IMR-90 (cell line): ENCODE measurements around the gene CRYBB2. TPM values are rescaled to one million over a fixed set of nuclear protein-coding genes. Genes with fewer than 3 reads are reported as not detected.

ENCODE experiments used
- ATAC-seq: fragments of 200-7000 bp; cut with Tn5 transposase; 2 replicates; pipeline ENCODE4 v1.9.1; 2020; ENCODE audit warnings: low read depth, mild to moderate bottlenecking, moderate library complexity
- BruUV-seq: library from RNA; stranded (reverse); fragments of 400-500 nt; replicated peaks from 2 replicates; lab custom pipeline; 2021; lab: Mats Ljungman, UMichigan
- CTCF ChIA-PET: fragments of 300-600 bp; formaldehyde crosslinking; extraction: SDS; loops from one replicate; lab custom pipeline; 2021; ENCODE audit warnings: antibody characterized with exemption; lab: Yijun Ruan, JAX
- POLR2A ChIA-PET: fragments of 300-600 bp; sonication (Branson Sonifier 250); formaldehyde crosslinking; loops from one replicate; lab custom pipeline; 2022; ENCODE audit warnings: antibody characterized with exemption; ENCODE audit not compliant: unreplicated experiment; lab: Charles Lee
- DNase-seq: peaks from one replicate; pipeline ENCODE4 v3.0.0; 2013
- H2AFZ ChIP-seq: replicated peaks from 2 replicates; pipeline ENCODE3; 2013; ENCODE audit warnings: low read length, mild to moderate bottlenecking; ENCODE audit not compliant: poor library complexity
- H2AK5ac ChIP-seq: 2 replicates; pipeline ENCODE4 v1.6.1; 2013; ENCODE audit warnings: low read depth, low read length, inconsistent platforms
- H2AK9ac ChIP-seq: replicated peaks from 2 replicates; pipeline ENCODE3; 2013; ENCODE audit warnings: mild to moderate bottlenecking, low read depth, low read length, moderate library complexity; ENCODE audit not compliant: poor library complexity
- H2BK120ac ChIP-seq: 2 replicates; pipeline ENCODE4 v1.6.1; 2013; ENCODE audit warnings: low read depth, low read length, inconsistent platforms
- H2BK15ac ChIP-seq: 3 replicates; pipeline ENCODE4 v1.6.1; 2013; ENCODE audit warnings: low read depth, low read length, inconsistent platforms
- H2BK20ac ChIP-seq: 2 replicates; pipeline ENCODE4 v1.6.1; 2013; ENCODE audit warnings: low read depth, mild to moderate bottlenecking, inconsistent platforms, low read length, moderate library complexity
- H2BK5ac ChIP-seq: 2 replicates; pipeline ENCODE4 v1.6.1; 2013; ENCODE audit warnings: mild to moderate bottlenecking, low read depth, low read length, inconsistent platforms; ENCODE audit not compliant: poor library complexity, severe bottlenecking
- H3K14ac ChIP-seq: replicated peaks from 2 replicates; pipeline ENCODE4 v1.6.1; 2013; ENCODE audit warnings: low read depth, low read length, inconsistent platforms
- H3K18ac ChIP-seq: 2 replicates; pipeline ENCODE4 v1.6.1; 2013; ENCODE audit warnings: low read depth, low read length, control low read depth
- H3K23ac ChIP-seq: 2 replicates; pipeline ENCODE4 v1.6.1; 2013; ENCODE audit warnings: low read depth, low read length, inconsistent platforms
- H3K27ac ChIP-seq: 2 replicates; pipeline ENCODE4 v1.5.1; 2013; ENCODE audit warnings: mild to moderate bottlenecking, control low read depth, low read length; ENCODE audit not compliant: insufficient read depth
- H3K27me3 ChIP-seq: 2 replicates; pipeline ENCODE4 v1.6.1; 2013; ENCODE audit warnings: low read length; ENCODE audit not compliant: control insufficient read depth, insufficient read depth
- H3K36me3 ChIP-seq: 2 replicates; pipeline ENCODE4 v1.6.1; 2013; ENCODE audit warnings: low read length, mixed read lengths; ENCODE audit not compliant: control insufficient read depth, insufficient read depth
- H3K4ac ChIP-seq: 2 replicates; pipeline ENCODE4 v1.6.1; 2013; ENCODE audit warnings: low read depth, low read length, inconsistent platforms
- H3K4me1 ChIP-seq: 2 replicates; pipeline ENCODE4 v1.6.1; 2013; ENCODE audit warnings: low read length, mixed read lengths; ENCODE audit not compliant: control insufficient read depth, insufficient read depth
- H3K4me2 ChIP-seq: 2 replicates; pipeline ENCODE4 v1.6.1; 2013; ENCODE audit warnings: low read depth, mild to moderate bottlenecking, control low read depth, low read length, moderate library complexity
- H3K4me3 ChIP-seq: 2 replicates; pipeline ENCODE4 v1.5.1; 2013; ENCODE audit warnings: low read depth, mild to moderate bottlenecking, control low read depth, low read length, moderate library complexity; ENCODE audit not compliant: insufficient read depth
- H3K56ac ChIP-seq: 2 replicates; pipeline ENCODE4 v1.6.1; 2013; ENCODE audit warnings: low read length, inconsistent platforms; ENCODE audit not compliant: insufficient read depth; ENCODE audit errors: extremely low read depth
- H3K79me1 ChIP-seq, 2 experiments: 2 replicates each; pipeline ENCODE4 v1.6.1; 2013; ENCODE audit warnings: low read length in 2 of 2, inconsistent platforms in 1 of 2, low read depth in 1 of 2
- H3K9ac ChIP-seq: 2 replicates; pipeline ENCODE4 v1.6.1; 2013; ENCODE audit warnings: low read depth, low read length, control low read depth
- H3K9me1 ChIP-seq: 2 replicates; pipeline ENCODE4 v1.6.1; 2013; ENCODE audit warnings: low read length, inconsistent platforms; ENCODE audit not compliant: insufficient read depth
- H3K9me3 ChIP-seq: 2 replicates; pipeline ENCODE4 v1.6.1; 2013; ENCODE audit warnings: low read length; ENCODE audit not compliant: control insufficient read depth, insufficient read depth
- H4K20me1 ChIP-seq: 2 replicates; pipeline ENCODE4 v1.6.1; 2013; ENCODE audit warnings: low read length, inconsistent platforms; ENCODE audit not compliant: insufficient read depth
- H4K5ac ChIP-seq: 2 replicates; pipeline ENCODE4 v1.6.1; 2013; ENCODE audit warnings: mild to moderate bottlenecking, low read depth, low read length, control low read depth
- H4K8ac ChIP-seq, 2 experiments: 2 replicates each; pipeline ENCODE4 v1.6.1; 2013; ENCODE audit warnings: low read depth in 2 of 2, low read length in 2 of 2, control low read depth in 1 of 2, inconsistent platforms in 1 of 2
- H4K91ac ChIP-seq: 2 replicates; pipeline ENCODE4 v1.6.1; 2013; ENCODE audit warnings: low read depth, low read length, inconsistent platforms; ENCODE audit not compliant: insufficient read depth
- BHLHE40 ChIP-seq: fragments of 150-350 bp; IDR thresholded peaks from 2 replicates; pipeline ENCODE4 v1.6.1; 2016; ENCODE audit warnings: mild to moderate bottlenecking, low read depth, low read length
- CEBPB ChIP-seq: IDR thresholded peaks from 2 replicates; pipeline ENCODE4 v1.6.1; 2012; ENCODE audit warnings: low read depth, low read length, improper control_type of control experiment
- CHD1 ChIP-seq: IDR thresholded peaks from 2 replicates; pipeline ENCODE4 v1.6.1; 2012; ENCODE audit warnings: low read depth, low read length, improper control_type of control experiment
- CTCF ChIP-seq: conservative IDR thresholded peaks from 2 replicates; pipeline ENCODE4 v1.5.1; 2012; ENCODE audit warnings: mild to moderate bottlenecking, low read depth, low read length, improper control_type of control experiment
- ELK1 ChIP-seq: fragments of 150-350 bp; IDR thresholded peaks from 2 replicates; pipeline ENCODE4 v1.6.1; 2016; ENCODE audit warnings: low read depth, mild to moderate bottlenecking, low read length, moderate library complexity, borderline replicate concordance
- FOS ChIP-seq: fragments of 150-350 bp; IDR thresholded peaks from 2 replicates; pipeline ENCODE4 v1.6.1; 2016; ENCODE audit warnings: low read depth, low read length
- MAFK ChIP-seq: IDR thresholded peaks from 2 replicates; pipeline ENCODE4 v1.6.1; 2012; ENCODE audit warnings: low read depth, low read length, improper control_type of control experiment
- MAZ ChIP-seq: IDR thresholded peaks from 2 replicates; pipeline ENCODE4 v1.6.1; 2012; ENCODE audit warnings: low read depth, mild to moderate bottlenecking, low read length, improper control_type of control experiment, moderate library complexity, borderline replicate concordance
- MXI1 ChIP-seq: IDR thresholded peaks from 2 replicates; pipeline ENCODE4 v1.6.1; 2012; ENCODE audit warnings: low read depth, mild to moderate bottlenecking, low read length, moderate library complexity, borderline replicate concordance
- NFE2L2 ChIP-seq: fragments of 150-350 bp; IDR thresholded peaks from 2 replicates; pipeline ENCODE4 v1.6.1; 2016; ENCODE audit warnings: low read depth, mild to moderate bottlenecking, low read length
- POLR2A ChIP-seq: IDR thresholded peaks from 2 replicates; pipeline ENCODE4 v1.6.1; 2012; ENCODE audit warnings: mild to moderate bottlenecking, low read depth, low read length
- RCOR1 ChIP-seq: IDR thresholded peaks from 2 replicates; pipeline ENCODE4 v1.6.1; 2012; ENCODE audit warnings: mild to moderate bottlenecking, low read length, improper control_type of control experiment; ENCODE audit not compliant: insufficient replicate concordance
- RFX5 ChIP-seq: IDR thresholded peaks from 2 replicates; pipeline ENCODE4 v1.8.0; 2012; ENCODE audit warnings: low read depth, mild to moderate bottlenecking, low read length, moderate library complexity
- SMC3 ChIP-seq: fragments of 150-350 bp; IDR thresholded peaks from 2 replicates; pipeline ENCODE4 v1.6.1; 2016; ENCODE audit warnings: low read depth, mild to moderate bottlenecking, antibody characterized with exemption, low read length, moderate library complexity
- USF2 ChIP-seq: fragments of 150-350 bp; IDR thresholded peaks from 2 replicates; pipeline ENCODE4 v1.6.1; 2017; ENCODE audit warnings: mild to moderate bottlenecking, antibody characterized with exemption, low read length, low read depth
- WGBS, 2 experiments: methylation state at CpG; one replicate each; pipeline versions ENCODE4 v1.1.5 to v1.1.7; 2013; ENCODE audit warnings: missing lambda C conversion rate in 2 of 2; ENCODE audit not compliant: insufficient read length in 1 of 2; ENCODE audit errors: extremely low coverage in 2 of 2; 5-methylcytosine and 5-hydroxymethylcytosine counted together
- dilution Hi-C: fragments of 300-500 bp; cut with HindIII; formaldehyde crosslinking; loops from one replicate; pipeline ENCODE4 v1.14.3; 2018; ENCODE audit warnings: low sequenced_read_pairs; ENCODE audit not compliant: unreplicated experiment
- in situ Hi-C: fragments of 300-500 bp; cut with MboI; formaldehyde crosslinking; loops from 3 replicates; pipeline ENCODE4 v1.14.3; 2019; ENCODE audit warnings: low sequenced_read_pairs, inconsistent platforms, mixed read lengths
- intact Hi-C: fragments of 100-400 bp; cut with micrococcal nuclease; formaldehyde crosslinking; loops from 2 replicates; pipeline ENCODE4 v1.10.0; 2022
- polyA plus RNA-seq, 3 experiments: library from polyadenylated mRNA; depleted of rRNA; stranded (reverse); fragments of >200 nt; gene quantifications; 2 replicates each; pipeline ENCODE4 v1.2.3, GENCODE V29; 2012; ENCODE audit warnings: low replicate concordance in 1 of 3
- total RNA-seq: library from RNA; depleted of rRNA; stranded (reverse); fragments of >200 nt; gene quantifications from 2 replicates; pipeline ENCODE4 v1.2.3, GENCODE V29; 2012

Gene CRYBB2
- total and polyA plus RNA-seq, 2 of the 4 experiments (the other 2 are of a cell fraction): not detected

- Histone ChIP-seq H4K8ac (no peak overlapping the region), H2BK20ac (no peak overlapping the region), H3K14ac (no peak overlapping the region), H3K18ac (no peak overlapping the region), H3K9ac (no peak overlapping the region), H2BK5ac (no peak overlapping the region), H3K4me1 (no peaks in the 10 kb centered on the region), H3K36me3 (no peaks in the 10 kb centered on the region), H3K9me3 (peaks cover 6% of the 10 kb centered on the region), H4K91ac (no peak overlapping the region), H2AK9ac (no peak overlapping the region), H2AK5ac (no peak overlapping the region), H3K4me2 (no peak overlapping the region), H2BK15ac (no peak overlapping the region), H3K27ac (no peak overlapping the region), H3K27me3 (peaks cover 2% of the 10 kb centered on the region; the same call in 1 of the 2 replicates), H3K23ac (no peak overlapping the region), H3K4ac (no peak overlapping the region), H4K5ac (no peak overlapping the region), H3K4me3 (no peak overlapping the region), H3K9me1 (no peaks in the 10 kb centered on the region), H2AFZ (no peak overlapping the region), H2BK120ac (no peak overlapping the region), H3K56ac (no peak overlapping the region), H3K79me1 (no peaks in the 10 kb centered on the region), H4K20me1 (no peaks in the 10 kb centered on the region)
- CTCF ChIA-PET: no interaction called here
- TF ChIP-seq MAFK (no peak), POLR2A (no peak), RFX5 (no peak), BHLHE40 (no peak), CHD1 (no peak), MXI1 (no peak), USF2 (no peak), RCOR1 (no peak), SMC3 (no peak), FOS (no peak), ELK1 (no peak), MAZ (no peak), NFE2L2 (no peak), CTCF (no peak), CEBPB (no peak)
- BruUV-seq: no TSS peak
- dilution Hi-C loops: no loop called here
- no CpG with 5 or more reads among the region's 3 CpGs for WGBS, 2 experiments
- in situ Hi-C loops: no loop called here
- intact Hi-C loops: no loop called here
- POLR2A ChIA-PET: no interaction called here
- ATAC-seq: no peak
- DNase-seq: no peak
Measured at GRCh38 chr22:25176799-25177198, 42.6 kb upstream of the CRYBB2 start.
